ENCODE results near the gene LAMB1.
"Not testable (repeated sequence)": the region's sequence is repeated elsewhere in the genome, so short reads cannot be mapped to it uniquely, and the experiment has no call there.

LAMB1 gene

DNA sequence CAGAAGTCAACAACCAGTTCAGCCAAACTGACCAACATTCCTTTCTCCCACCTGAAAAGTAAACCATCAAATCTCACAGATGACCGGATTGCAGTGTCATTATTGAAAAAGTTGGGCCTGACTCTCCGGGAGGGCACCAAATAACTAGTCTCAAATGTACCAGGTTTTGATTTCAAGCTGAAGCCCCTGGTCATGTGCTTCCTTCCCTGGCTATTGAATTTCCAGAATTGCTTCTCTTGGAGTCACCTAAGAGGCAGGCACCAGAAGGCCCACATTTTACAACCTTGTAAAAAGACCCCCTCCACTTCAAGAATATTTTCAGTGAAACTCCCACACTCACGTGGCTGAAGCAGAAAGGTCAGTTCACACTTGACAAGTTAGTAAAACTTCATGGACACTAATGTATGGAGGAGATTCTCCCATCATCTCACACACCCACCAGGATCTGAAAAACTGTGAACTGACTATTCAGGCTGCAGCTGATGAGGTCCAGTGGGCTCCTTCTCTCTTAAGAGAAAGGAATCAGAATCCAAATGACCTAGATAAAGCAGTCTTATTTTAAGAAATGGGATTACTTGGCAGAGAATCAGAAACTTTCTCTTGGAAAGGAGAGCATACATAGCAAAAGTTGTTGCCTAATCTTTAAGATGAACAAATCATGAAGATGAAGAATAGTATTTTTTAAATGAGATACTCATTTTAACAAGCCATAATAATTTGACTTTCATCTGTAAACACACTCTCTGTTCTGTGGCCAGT is 58.4 kb downstream of the LAMB1 start:
- DNase-seq: no peak

DNA sequence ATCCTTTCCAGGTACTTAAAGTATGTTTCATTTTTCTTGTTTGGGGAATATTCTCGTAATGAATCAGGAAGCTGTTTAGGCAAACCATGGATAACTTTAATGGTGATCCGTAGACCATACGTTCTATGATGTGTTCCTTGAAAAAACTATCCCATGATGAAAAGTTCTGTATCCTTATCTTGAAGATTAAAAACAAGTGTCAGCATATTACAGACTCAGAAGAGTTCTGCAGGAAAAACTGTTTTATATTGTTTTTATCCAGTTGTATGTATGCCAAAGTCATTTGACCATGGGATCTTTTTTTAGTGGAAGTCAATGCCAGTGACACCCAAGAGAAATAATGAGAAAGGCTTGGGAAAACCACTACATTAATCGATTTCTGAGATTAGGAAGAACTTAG is 59.9 kb downstream of the LAMB1 start:
- no peak for DNase-seq

GRCh38 chr7:107940951-107941350 is 62.0 kb downstream of the LAMB1 start:
- no peak for DNase-seq

DNA sequence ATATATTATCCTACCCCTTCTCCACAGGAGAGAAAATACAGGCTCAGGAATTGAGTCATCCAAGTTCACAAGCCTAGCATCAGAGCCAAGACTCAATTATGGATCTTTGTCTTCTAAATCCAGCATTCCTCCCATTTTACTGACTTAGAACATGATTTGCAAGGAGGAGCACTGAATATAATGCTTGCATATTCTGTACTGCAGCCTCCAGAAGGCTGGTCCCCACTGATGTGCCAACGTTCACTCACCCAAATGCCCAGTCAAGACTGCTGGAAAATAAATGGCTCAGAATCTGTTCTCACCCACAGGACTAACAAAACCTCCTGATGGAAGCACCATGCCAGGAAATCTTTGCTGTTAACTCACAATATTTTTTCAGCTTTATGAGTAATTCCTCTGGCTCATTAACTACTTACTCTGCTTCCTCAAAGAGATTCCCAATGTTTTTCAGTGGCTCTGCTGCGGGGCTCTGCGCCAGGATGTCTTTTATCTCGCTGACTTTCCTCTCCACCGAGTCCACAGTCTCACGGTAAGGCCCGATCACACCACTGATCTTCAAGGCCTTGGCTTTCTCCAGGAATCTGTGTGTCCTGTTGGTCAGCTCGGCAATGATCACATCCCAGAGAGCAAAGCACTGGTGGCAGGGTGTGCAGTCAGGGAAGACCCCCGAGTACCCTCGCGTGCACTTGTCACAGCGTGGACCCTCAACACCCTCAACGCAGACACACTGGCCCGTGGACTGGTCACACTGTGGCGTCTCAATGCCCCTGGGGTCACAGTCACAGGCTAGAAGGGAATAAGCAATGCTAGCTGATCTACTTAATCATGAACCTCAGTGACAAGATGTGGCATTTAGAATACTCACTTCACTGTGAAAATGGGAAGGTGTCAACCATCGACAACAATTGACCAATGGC is 63.1 kb downstream of the LAMB1 start:
- no peak for DNase-seq

- DNase-seq: no peak
Observed at GRCh38 chr7:107938456-107939250, 64.3 kb downstream of the LAMB1 start.

- DNase-seq: no peak
Observed at GRCh38 chr7:107937531-107937930, 65.4 kb downstream of the LAMB1 start.

GRCh38 chr7:107936312-107936711 is 66.6 kb downstream of the LAMB1 start:
- DNase-seq: no peak

DNA sequence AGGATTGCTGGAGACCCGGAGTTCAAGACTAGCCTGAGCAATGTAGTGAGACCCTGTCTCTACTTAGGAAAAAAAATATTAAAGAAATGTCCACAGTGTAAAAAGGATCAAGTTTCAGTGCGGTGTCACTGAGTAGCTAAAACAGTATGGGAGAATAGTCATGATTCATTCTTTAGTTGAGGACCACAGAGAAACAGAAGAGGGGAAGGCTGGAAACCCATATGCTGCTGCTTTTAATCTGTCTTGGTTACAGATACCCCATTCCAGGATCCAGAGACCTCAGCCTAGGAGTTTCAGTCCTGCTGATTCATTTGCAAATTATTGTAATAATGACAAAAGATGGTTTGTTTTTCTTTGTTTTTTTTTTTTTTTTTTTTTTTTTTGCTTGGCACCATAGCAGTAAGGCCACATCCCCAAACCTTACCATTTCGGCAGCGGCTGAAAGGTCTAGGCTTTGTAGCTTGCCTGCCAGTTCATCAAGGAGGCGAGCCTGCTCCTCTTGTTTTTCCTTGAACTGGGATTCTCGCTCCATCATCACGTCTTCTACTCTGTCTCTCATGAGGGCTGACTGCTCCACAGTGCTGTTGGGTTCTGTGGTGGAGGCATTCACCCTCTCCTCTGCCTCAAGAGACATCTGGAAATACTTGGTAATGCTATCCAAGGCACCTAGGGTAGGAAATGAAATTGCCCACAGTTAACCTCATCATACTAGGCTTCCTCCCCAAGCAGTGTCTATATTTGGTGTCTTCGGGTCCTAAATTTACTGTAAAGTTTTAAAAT is 67.8 kb downstream of the LAMB1 start:
- DNase-seq: no peak

GRCh38 chr7:107933386-107934013 is 69.5 kb downstream of the LAMB1 start:
- DNase-seq: peak in 1 of 4 experiments; percentile 12

- DNase-seq: no peak
Observed at GRCh38 chr7:107932805-107933204, 70.2 kb downstream of the LAMB1 start.

DNA sequence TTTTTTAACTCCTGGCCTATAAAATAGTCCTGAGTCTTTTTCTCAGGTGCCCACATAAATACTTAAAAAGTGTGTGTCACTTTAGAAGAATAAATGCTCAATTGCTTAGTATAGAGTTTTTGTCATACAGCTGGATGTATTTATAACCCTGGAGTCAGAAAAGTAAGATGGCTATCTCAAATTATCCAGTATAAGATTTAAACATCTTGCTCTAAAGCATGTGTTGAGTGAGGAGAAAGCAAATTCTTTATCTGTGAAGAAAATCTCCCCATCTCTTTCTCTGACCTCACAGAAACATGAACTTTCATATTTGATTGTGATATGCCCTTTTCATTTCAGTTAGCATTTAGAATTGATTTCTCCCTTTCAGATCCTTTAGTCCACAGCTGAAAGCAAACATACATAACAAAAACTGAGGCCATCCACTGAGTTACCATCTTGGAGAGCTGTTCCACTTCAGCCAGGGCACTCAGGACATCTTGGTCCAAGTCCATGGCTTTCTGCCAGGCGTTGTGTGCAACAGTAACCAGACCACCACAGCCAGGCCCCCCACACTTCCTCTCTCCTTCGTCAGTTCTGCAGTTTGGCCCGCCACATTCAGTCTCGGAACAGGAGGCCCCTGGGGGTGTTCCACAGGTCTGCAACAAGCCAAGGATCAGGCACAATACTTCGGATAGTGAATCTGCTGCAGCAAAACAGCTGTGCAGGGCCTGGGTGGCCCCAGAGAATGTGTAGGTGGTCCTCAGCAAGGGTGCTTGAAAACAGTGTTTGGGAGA is 71.0 kb downstream of the LAMB1 start:
- no peak for DNase-seq

- no peak for DNase-seq
Observed at GRCh38 chr7:107926481-107926880, 76.5 kb downstream of the LAMB1 start.

GRCh38 chr7:107924841-107925504 is 78.0 kb downstream of the LAMB1 start:
- peak in 1 of 4 experiments; percentile 16 for DNase-seq

DNA sequence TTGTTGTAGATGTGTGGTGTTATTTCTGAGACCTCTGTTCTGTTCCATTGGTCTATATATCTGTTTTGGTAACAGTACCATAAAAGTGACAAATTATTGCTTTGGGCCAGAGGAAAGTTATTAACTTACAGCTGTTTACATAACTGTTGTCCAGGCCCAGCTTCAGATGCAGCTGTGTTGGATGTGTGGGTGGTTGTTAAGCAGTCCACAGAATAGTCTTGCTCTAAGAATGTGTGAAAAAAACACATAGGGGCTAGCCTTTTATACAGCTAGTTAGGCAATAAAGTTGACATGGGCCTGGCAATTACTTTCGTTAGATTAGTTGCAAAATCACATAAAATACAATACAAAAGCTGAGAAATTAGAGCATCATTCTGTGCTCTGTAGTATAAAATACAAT is 80.1 kb downstream of the LAMB1 start:
- DNase-seq: no peak

- DNase-seq: not testable (repeated sequence)
Observed at GRCh38 chr7:107921826-107922225, 81.1 kb downstream of the LAMB1 start.

- peak in 2 of 4 experiments; percentile 18 to 20 for DNase-seq
Observed at GRCh38 chr7:107920048-107920772, 82.8 kb downstream of the LAMB1 start.

DNA sequence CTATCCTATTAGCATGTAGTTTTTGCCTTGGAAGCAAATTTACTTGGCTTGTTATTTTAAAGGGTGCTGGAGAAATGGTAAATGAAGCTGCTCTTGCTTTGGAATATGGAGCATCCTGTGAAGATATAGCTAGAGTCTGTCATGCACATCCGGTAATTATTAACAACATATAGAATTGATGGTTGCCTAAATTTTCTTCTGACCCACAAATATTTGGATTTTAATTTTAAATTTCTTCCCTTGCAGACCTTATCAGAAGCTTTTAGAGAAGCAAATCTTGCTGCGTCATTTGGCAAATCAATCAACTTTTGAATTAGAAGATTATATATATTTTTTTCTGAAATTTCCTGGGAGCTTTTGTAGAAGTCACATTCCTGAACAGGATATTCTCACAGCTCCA is 84.0 kb downstream of the LAMB1 start:
- no peak for DNase-seq

- peak in 1 of 4 experiments; percentile 25 for DNase-seq
Observed at GRCh38 chr7:107917763-107918651, 85.0 kb downstream of the LAMB1 start.
